ENCODE measurements around the gene ADGRF4. TPM values are rescaled to one million over a fixed set of nuclear protein-coding genes. Genes with fewer than 3 reads are reported as not detected.

The ADGRF4 gene
- total and polyA plus RNA-seq, 9 of the 15 experiments (the other 6 are each of a cell fraction or from before 2014, with no cell fraction given): not detected

- Histone ChIP-seq H3K79me2 (ENCODE audit: control insufficient read depth, insufficient read depth, low read length) (no peaks in the 10 kb centered on the region), H3K27me3 (ENCODE audit: control insufficient read depth in 2 of 2, insufficient read depth in 2 of 2, low read length in 2 of 2) (no peaks in the 10 kb centered on the region), H3K9me3 (replicated peaks; ENCODE audit: control insufficient read depth, insufficient read depth, low read depth, low read length) (no peaks in the 10 kb centered on the region), H3K9me1 (ENCODE audit: control insufficient read depth, insufficient read depth, low read length) (no peaks in the 10 kb centered on the region), H3K4me1 (replicated peaks in 1 of 2; ENCODE audit: control insufficient read depth in 2 of 2, insufficient read depth in 2 of 2, low read length in 2 of 2) (no peaks in the 10 kb centered on the region), H3K9ac (ENCODE audit: insufficient read depth in 1 of 2, low read depth in 2 of 2, low read length in 2 of 2) (no peak overlapping the region), H3K4me2 (ENCODE audit: insufficient read depth, low read length) (no peak overlapping the region), H4K20me1 (replicated peaks; ENCODE audit: control insufficient read depth, insufficient read depth, low read length) (no peaks in the 10 kb centered on the region), H3K27ac (ENCODE audit: extremely low read depth, low read depth, low read length) (no peak overlapping the region), H3K36me3 (ENCODE audit: control insufficient read depth, insufficient read depth, low read length) (no peaks in the 10 kb centered on the region), H3K4me3 (no peak overlapping the region), H2AFZ (ENCODE audit: low read depth, low read length) (no peak overlapping the region)
- POLR2A ChIA-PET: no interaction called here
- no peak for ATAC-seq
- no peak for DNase-seq (ENCODE audit: extremely low read depth in 1 of 4, low spot score in 3 of 4)
- CTCF ChIA-PET (ENCODE audit: low intra/inter-chr PET ratio): no interaction called here
- intact Hi-C loops (cut with micrococcal nuclease): no loop called here
- in situ Hi-C loops (cut with MboI): loop anchor here (10.0 kb wide), 1 partner anchor 135 kb away; no protein-coding TSS in a partner anchor
- no TSS peak for BruUV-seq (replicated peaks)
- FAIRE-seq: no peak
- TF ChIP-seq RBFOX2 (IDR thresholded peaks at IDR 0.05; ENCODE audit: low read depth, low read length) (no peak), NR2C1 (IDR thresholded peaks at IDR 0.05) (no peak), NR2C1 (tag; IDR thresholded peaks at IDR 0.05) (no peak), ZNF253 (CRISPR knock-in tag; conservative IDR thresholded peaks at IDR 0.05) (no peak), TEAD2 (tag; IDR thresholded peaks at IDR 0.05) (no peak), ZNF717 (CRISPR knock-in tag; IDR thresholded peaks at IDR 0.05) (no peak), EGR1 (conservative IDR thresholded peaks at IDR 0.05) (no peak), AFF1 (IDR thresholded peaks at IDR 0.05; ENCODE audit: low read depth in 1 of 2, partially characterized antibody in 2 of 2) (no peak), BRD4 (IDR thresholded peaks at IDR 0.05) (no peak), ZNF436 (CRISPR knock-in tag; IDR thresholded peaks at IDR 0.05) (no peak), IRF9 (tag; IDR thresholded peaks at IDR 0.05) (no peak), SAP30 (IDR thresholded peaks at IDR 0.05; ENCODE audit: borderline replicate concordance, insufficient read depth, low read depth, low read length, poor library complexity, severe bottlenecking) (no peak), ARID1B (IDR thresholded peaks at IDR 0.05) (no peak), STAT6 (CRISPR knock-in tag; IDR thresholded peaks at IDR 0.05) (no peak), PHB2 (IDR thresholded peaks at IDR 0.05; ENCODE audit: low read depth) (no peak), SMARCE1 (IDR thresholded peaks at IDR 0.05) (no peak)
- TF ChIP-seq, protein P1, sequence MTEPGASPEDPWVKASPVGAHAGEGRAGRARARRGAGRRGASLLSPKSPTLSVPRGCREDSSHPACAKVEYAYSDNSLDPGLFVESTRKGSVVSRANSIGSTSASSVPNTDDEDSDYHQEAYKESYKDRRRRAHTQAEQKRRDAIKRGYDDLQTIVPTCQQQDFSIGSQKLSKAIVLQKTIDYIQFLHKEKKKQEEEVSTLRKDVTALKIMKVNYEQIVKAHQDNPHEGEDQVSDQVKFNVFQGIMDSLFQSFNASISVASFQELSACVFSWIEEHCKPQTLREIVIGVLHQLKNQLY (CRISPR knock-in tag; conservative IDR thresholded peaks at IDR 0.05): no peak
Measured at GRCh38 chr6:47769982-47770381, 71.6 kb downstream of the ADGRF4 start.

Data from K562 (cell line).